Mucosa of stomach (tissue), 1 donor: ENCODE results near the gene NDUFS3.

Source experiments
- H3K27me3 ChIP-seq: one replicate; pipeline ENCODE4 v1.7.0; 2013; ENCODE audit warnings: mild to moderate bottlenecking, low read length; ENCODE audit not compliant: control insufficient read depth, insufficient read depth
- H3K36me3 ChIP-seq: one replicate; pipeline ENCODE4 v1.7.0; 2013; ENCODE audit warnings: low read length; ENCODE audit not compliant: control insufficient read depth, insufficient read depth
- H3K4me1 ChIP-seq: one replicate; pipeline ENCODE4 v1.7.0; 2013; ENCODE audit warnings: mild to moderate bottlenecking, low read length; ENCODE audit not compliant: control insufficient read depth, insufficient read depth
- H3K4me3 ChIP-seq: one replicate; pipeline ENCODE4 v1.7.0; 2013; ENCODE audit warnings: low read length
- H3K9ac ChIP-seq: one replicate; pipeline ENCODE4 v1.7.0; 2013; ENCODE audit warnings: mild to moderate bottlenecking, low read length, moderate library complexity
- H3K9me3 ChIP-seq: one replicate; pipeline ENCODE4 v1.7.0; 2013; ENCODE audit warnings: mild to moderate bottlenecking, low read length, moderate library complexity; ENCODE audit not compliant: control insufficient read depth
- donor health status: Pancreatic carcinoma.

NDUFS3 gene

DNA sequence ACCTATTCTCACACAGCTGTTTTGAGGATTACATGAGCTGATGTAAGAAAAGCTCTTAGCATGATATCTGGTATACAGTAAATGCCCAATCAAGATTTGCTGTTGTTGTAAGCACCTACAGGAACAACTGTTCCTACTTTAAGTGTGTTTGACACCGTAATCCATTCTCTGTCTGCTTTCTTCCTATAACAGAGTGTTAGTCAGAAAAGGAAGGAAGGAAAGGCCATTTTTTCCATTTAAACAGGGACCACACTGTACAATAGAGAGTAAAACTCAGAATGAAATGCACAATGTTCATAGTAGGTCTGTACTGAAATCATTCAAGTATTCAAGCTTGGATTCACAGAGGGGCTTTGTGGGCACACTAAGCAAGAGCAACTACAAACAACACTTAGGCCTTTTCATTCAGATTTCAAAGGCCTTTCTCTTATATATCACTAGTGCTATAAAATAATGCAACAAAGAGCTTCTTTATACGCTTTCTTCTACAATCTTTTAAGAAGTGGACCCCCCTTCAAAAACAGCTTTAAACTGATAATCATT lies 42.0 kb downstream of the NDUFS3 start:
- no peak overlapping the region for H3K9ac ChIP-seq
- no peaks in the 10 kb centered on the region for H3K27me3 ChIP-seq
- no peaks in the 10 kb centered on the region for H3K36me3 ChIP-seq

DNA sequence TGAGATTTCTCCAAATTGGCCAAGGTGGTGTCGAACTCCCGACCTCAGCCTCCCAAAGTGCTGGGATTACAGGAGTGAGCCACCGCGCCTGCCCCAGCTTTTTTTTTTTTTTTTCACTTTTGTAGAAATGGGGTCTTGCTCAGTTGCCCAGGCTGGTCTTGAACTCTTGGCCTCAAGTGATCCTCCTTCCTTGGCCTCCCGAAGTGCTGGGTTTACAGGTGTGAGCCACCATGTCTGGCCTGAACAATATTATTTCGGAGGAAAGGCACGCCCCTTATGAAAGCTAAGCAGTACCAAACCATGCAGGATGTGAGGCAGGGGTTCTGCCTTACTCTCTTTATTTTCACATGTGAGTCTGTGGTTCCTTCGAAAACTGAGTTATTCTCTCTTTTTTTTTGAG lies 47.4 kb downstream of the NDUFS3 start:
- Histone ChIP-seq H3K4me1 (no peaks in the 10 kb centered on the region), H3K36me3 (no peaks in the 10 kb centered on the region), H3K4me3 (no peak overlapping the region), H3K9me3 (no peaks in the 10 kb centered on the region), H3K27me3 (no peaks in the 10 kb centered on the region), H3K9ac (no peak overlapping the region)

More for the DNA sequence above, 42.0 kb downstream of the NDUFS3 start:
- Histone ChIP-seq H3K4me3 (no peak overlapping the region), H3K9me3 (no peaks in the 10 kb centered on the region), H3K4me1 (no peaks in the 10 kb centered on the region)

DNA sequence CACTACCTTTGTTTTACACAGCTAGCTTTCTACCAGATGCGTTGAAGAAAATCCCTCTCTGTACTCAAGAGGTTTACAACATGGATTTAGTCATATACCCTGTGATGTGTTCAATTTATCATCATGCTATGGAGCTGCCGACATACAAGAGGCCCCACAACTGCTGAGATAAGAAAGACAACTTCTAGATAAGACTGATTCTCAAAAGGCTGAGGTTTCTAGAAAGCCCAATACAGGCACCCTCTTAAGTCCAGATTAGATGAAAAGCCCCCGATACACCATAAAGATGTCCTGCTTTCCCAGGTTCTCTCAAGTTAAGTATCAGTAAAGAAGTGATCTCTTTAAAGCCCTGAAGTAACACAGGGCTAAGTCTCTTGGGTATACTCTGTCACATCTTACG lies 49.2 kb downstream of the NDUFS3 start:
- Histone ChIP-seq H3K9ac (no peak overlapping the region), H3K4me3 (no peak overlapping the region), H3K27me3 (no peaks in the 10 kb centered on the region), H3K9me3 (no peaks in the 10 kb centered on the region), H3K36me3 (no peaks in the 10 kb centered on the region), H3K4me1 (no peaks in the 10 kb centered on the region)

DNA sequence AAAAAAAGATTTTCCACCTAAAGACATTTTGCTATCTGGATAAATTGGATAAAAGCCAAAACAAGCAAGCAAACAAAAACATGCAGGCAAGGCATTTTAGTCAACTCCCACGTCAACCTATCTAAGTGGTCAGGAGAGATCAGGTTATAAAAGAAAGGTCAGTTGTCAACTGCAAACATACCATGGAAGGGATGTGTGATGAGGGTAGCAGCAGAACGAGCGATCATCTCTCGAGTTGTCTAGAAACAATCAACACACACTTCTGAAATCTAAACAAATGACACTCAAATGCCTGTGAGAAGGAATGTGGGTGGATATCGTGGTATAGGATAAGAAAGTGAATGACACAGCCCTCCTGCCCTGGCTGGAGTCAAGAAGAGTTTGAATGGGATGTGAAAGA lies 52.6 kb downstream of the NDUFS3 start:
- no peaks in the 10 kb centered on the region for H3K27me3 ChIP-seq
- no peaks in the 10 kb centered on the region for H3K9me3 ChIP-seq
- no peaks in the 10 kb centered on the region for H3K36me3 ChIP-seq
- no peak overlapping the region for H3K9ac ChIP-seq
- H3K4me3 ChIP-seq: no peak overlapping the region
- H3K4me1 ChIP-seq: no peaks in the 10 kb centered on the region
